ENCODE results near the gene GFRA4.

GFRA4 gene

DNA sequence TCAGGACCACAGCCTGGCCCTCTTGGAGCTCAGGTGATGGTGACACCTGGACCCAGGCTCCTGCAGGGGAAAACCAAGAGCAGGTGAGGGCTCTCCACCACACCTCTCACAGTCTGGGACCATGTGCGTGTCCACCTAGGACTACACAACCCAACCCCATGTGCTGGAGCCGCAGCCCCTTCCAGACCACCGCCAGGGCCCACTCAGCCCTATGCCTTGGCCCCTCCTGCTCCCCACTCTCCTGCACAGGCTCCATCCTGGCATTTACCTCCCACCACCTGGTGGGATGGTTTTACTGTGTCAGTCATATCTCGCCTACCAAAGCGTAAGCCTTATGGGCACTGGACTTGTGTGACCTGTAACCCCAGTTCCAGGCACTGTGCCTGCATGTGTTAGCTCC lies 31.7 kb upstream of the GFRA4 start:
- in situ Hi-C loops (cut with HindIII; ENCODE audit: low sequenced_read_pairs), result no loop called here

DNA sequence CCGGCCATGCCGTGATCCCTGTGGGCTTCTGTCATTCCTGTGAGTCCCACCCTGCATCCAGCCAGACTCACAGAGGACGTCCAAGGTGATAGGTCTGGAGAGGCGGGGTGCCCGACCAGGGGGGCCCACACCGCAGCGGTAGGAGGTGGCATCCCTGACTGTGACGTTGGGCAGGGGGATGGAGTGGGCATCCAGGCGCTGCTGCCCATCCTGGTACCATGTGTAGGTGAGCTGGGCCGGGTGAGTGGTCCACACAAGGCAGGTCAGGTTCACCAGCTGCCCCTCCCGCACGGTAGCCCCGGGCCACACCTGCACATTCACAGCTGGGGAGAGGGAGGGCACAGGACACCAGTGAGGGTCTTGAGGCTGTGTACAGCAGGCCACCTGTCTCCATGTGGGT lies 30.2 kb upstream of the GFRA4 start:
- in situ Hi-C loops (cut with HindIII; ENCODE audit: low sequenced_read_pairs), result no loop called here

DNA sequence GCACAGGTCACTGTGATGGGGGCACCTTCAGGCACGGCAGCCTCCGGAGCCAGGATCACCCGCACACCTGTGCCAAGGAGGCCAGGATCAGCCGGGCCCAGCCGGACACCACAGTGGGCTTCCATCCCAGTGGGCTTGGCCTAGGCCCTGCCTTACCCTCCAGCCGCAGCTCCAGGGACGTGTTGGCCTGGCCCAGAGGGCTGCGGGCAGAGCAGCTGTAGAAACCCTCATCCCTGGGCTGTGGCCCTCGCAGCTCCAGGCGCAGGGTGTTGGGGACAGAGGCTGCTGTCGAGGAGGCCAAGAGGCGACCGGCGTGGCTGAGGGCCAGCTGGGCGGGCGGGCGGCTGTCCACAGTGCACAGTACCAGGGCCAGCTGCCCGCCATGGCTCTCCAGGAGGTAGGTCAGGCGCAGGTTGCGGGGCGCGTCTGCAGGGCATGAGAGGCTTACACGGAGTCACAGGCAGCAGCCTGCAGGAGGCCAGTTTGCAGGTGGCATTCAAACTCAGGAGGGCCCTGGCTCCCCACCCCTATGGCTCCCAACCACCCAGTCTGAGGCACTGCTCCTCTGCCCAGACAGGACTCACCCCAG lies 29.6 kb upstream of the GFRA4 start:
- in situ Hi-C loops (cut with HindIII; ENCODE audit: low sequenced_read_pairs), result no loop called here

DNA sequence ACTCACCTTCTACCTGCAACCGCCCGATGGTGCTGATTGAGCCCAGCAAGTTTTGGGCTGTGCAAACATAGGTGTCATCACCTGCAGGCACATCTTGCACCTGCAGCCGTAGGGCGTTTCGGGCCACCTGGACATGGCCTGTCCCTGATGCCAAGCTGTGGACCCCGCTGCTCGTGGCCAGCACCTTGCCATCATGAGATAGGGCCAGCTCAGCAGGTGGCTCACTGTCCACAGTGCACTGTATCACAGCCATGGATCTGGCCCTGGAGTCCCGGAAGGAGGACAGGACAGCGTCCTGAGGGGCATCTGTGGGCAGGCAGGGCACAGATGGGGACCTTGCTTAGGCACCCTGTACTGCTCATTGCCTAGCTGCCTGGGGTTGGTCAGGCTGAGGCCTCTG lies 28.7 kb upstream of the GFRA4 start:
- in situ Hi-C loops (cut with HindIII; ENCODE audit: low sequenced_read_pairs), result no loop called here

DNA sequence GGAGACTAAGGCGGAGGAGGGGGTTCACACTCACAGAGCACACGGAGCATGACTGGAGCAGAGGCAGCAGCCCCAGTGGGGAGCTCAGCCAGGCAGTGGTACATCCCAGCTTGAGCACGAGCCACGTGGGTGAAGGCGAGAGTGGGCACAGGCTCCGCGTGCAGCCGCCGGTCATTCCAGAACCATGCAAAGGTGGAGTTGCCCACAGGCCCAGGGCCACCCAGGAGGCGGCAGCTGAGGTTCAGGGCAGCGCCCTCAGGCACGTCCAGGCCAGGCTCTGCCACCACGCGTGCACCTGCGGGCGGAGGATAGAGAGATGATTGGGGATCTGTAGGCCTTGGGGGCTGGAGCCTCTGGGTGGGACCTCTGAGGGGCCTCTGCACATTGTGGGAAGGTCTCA lies 28.1 kb upstream of the GFRA4 start:
- in situ Hi-C loops (cut with HindIII; ENCODE audit: low sequenced_read_pairs), result no loop called here

DNA sequence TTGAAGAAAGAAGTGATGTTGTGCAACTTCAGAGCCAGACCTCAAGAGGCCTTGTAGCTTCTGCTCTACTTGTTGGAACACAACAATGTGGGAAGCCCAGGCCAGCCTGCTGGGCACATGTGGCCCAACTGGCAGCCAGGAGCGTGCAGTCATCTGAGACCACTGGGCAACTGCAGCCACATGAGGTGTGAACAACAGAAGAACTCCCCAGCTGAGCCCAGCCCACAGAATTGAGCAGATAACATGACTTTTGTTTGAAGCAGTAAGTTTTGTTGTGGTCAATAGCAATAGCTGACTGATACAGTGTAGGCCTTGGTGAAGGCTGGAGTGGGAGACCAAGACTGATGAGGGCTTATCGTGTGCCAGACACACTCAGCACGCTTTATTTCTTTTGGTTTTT lies 27.2 kb upstream of the GFRA4 start:
- in situ Hi-C loops (cut with HindIII; ENCODE audit: low sequenced_read_pairs), result no loop called here

DNA sequence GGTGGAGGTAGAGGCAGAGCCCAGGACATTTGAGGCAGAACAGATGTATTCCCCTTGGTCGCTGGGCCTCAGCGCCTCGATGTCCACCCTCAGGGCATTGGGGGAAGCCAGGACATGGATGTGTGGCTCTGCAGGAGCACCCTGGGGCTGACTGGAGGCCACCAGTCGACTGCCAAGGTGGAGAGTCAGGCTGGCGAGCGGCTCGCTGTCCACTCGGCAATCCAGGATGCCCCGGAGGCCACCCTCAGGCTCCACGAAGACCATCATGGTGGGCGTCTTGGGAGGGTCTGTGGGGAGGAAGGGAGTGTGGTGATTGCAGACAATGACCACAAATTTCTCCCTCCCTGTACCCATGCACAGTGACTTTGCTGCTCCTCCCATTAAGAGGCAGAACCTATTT lies 26.8 kb upstream of the GFRA4 start:
- in situ Hi-C loops (cut with HindIII; ENCODE audit: low sequenced_read_pairs), result no loop called here

DNA sequence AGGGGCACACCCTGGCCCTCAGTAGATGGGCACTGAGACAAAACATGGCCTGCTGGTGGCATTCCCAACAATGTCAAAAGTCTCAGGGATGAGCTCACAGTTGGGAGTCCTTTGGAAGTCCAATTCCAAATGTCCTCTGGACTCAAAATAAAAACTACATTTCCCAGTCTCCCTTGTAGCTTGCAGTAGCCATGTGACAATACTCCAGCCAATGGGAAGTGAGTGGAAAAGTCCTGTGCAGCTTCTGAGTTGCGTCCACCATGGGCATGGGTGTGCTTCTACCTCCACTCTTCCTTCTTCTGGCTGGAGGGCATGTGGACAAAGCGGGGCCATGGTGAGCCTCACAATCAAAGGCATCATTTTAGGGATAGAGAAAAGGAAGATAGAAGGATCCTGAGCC lies 24.5 kb upstream of the GFRA4 start:
- in situ Hi-C loops (cut with HindIII; ENCODE audit: low sequenced_read_pairs), result no loop called here

DNA sequence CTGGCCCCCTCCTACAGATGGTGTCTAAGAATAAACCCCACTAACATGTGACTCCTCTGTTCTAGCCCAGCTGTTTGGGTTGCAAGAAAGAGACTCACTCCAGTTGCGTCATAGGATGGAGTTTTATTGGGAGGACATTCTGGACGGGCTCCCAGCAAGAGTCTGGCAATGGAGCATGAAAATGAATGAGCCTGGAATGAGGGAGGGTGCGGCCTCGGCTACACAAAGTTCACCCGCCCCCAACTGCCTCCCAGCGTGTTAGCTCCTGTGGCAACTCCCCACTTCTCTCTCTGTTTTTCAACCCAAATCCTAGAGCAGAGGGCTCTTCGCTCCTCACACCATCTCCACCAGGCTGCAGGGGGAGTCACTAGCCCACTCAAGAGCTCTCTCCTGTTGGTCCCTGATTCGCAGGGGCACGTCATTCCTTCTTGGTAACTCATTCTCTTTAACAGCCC lies 23.7 kb upstream of the GFRA4 start:
- in situ Hi-C loops (cut with HindIII; ENCODE audit: low sequenced_read_pairs), result no loop called here

DNA sequence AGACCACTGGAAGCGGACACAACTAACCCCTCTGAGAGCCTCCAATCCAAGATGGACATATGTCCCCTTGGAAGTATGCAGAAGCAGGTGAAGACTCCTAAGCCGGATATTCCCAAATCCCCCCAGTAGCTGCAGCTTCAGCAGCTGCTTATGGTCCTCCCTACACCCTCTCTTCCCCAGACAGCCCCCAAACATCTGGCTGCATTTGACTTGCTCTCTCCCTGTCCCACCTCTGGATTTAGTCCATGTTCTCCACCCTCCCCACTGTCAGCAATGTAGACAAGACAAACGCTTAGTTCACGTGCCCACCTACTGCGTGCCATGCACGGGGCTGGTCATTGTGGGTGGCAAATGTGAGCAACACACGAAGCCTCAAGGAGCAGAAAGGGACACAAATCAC lies 23.2 kb upstream of the GFRA4 start:
- in situ Hi-C loops (cut with HindIII; ENCODE audit: low sequenced_read_pairs), result no loop called here

DNA sequence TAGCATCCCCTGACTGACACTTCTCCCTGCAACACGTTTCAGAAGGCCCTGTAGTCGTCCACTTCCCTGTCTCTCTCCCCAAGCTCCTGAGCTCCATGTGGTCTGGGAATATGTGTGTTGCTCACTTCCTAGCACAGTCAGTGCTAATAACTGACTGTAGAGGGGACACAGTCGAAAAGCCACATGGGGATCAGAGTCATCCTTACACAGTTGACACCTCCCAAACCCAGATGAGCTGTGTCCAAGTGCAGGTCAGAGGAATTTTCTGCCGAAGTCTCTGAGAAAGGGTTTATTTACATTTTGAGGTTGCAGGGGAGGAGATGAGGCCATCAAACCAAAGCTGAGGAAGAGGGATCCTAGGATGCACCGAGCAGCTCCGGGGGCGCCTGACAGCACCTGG lies 22.1 kb upstream of the GFRA4 start:
- in situ Hi-C loops (cut with HindIII; ENCODE audit: low sequenced_read_pairs), result no loop called here

DNA sequence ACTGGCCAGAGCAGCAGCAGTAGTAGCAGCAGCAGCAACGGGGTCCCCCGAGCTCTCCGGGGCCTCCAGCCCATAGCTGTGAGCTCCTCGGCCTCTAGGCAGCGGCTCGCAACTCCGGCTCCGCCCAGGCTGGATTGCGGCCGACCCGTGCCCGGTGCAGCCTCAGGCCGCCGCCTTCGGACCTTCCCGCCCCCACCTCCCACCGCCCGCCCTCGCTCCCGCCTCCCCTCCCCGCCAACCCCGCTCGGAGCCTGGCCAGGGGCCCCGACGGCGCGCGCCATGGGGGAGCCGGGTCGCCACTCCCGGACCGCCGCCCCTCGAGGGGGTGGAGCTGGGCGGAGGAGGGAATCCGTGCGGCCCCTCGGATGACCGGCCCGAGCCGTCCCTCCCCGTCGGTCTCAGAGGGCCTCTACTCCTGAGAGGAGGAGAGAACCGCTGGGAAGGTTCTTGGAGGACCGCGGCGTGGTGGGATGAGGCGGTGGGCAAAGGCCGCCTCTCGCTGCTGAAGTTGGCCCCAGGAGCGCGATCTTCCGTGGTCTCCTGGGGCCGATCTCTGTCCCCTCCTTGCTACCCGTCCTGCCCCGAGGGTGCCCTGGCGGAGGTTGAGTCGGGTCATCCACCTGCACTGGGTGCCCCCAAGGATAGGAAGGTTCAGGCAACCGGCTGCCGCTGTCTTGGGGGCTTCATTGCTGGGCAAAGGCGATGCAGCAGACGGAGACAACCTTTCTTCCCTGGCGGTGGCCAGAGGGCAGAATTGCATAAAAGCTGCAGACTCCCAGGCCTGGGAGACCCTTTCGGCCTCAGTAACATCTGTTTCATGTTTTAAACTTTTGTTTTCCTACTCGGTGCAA lies 19.0 kb upstream of the GFRA4 start, which contains the start of gene ADAM33:
ADAM33 (minus strand) TSS at position 80 of the 851 bp plus-strand sequence; CDS start at position 74, 6 bp downstream.
- in situ Hi-C loops (cut with HindIII; ENCODE audit: low sequenced_read_pairs), result no loop called here

DNA sequence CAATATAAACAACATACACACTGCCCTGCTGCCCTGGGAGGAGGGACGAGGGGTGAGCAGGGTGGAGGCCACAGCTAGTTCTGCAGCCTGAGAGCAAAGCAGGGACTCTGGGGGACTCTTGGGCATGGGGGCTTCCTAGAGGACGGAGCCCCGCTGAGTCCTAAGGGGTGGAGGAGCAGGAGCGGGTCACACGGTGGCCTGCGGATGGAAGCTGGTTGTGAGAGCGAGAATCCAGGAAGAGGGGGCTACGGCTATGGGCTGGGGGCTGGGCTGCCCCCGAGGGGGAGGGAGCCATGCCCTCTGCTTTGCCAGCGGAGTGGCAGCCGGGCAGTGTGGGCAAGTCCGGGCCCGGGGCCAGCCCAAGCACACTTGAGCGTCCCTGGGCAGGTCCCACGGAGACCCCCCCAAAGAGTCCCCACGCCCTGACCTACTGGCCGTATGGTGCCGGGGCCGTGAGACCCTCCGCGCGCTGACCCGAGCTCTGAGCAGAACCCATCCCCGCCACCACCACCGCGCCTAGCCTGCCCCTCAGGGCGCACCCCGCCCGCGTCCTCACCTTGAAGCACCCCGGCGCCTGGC lies 18.2 kb upstream of the GFRA4 start:
- in situ Hi-C loops (cut with HindIII; ENCODE audit: low sequenced_read_pairs), result no loop called here

DNA sequence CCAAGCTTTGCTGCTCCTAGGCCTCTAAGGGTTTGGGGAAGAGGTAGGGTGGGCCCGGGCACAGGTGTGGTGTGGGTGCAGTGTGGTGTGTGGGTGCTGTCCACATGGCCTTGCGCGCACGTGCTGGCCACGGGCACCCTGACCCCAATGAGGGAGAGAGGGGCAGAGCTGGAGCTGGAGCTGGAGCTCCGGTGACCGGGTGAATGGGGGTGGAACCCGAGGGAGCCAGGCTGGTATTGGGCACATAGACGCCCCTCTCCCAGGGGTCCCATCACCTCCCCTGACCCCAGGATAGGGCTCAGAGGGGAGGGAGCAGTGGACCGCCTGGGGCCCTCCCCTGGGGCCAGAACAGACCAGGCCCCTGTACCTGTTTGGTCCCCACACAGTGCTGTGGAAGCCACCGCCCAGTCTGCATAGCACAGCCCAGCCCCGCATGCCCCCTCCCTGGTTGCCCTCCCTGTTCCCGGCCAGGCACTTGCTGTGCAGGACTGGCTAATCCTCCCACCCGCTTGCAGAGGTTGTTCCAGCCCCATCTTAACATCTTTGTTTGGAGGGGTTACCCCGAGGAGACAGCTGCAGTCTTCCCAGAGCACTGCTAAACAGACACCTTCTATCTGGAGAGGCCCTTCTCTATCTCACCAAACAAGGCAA lies 17.6 kb upstream of the GFRA4 start:
- in situ Hi-C loops (cut with HindIII; ENCODE audit: low sequenced_read_pairs), result no loop called here

DNA sequence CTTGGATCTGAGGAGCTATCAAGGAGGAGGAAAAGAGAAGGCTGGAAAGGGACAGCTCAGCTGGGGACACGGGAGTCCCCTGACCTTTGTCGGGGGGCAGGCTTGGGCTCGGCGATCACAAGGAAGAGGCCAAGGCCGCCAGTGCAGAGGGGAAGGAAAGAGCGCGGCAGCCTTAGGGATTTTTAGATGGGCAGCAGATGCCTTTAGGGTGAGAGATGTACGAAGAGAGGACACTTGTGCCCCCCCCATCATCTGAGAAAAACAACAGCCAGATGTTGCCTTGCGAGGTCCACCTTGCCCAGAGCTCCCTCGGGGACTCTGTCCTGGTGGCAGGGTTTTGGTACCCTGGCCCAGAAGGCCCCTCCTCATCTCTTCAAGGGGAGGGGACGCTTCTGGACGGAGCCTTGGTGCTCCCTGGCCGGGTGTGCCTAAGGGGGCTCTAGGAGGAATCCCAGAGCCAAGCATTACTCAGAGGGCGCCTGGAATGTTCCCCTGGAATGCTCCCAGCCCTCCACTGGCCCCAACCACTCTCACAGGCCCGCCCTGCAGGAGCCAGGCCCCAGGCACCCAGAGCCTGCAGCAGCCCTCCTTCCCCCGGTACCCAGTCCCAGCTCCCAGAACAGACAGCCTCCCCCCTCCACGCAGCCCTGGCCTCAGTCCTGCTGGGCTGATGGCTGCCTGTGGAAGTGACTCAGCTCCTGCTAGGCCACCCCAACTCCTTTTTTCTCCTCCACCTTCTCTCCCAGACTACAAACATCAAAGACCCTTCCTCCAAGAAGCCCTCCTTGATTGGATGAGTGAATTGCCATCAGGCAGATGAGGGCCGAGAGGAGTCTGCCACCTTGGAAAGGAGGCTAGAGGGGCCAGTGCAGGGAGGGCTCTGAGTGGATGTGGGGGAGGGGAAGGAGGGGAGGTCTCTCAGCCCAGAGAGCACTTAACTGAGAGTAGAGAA lies 16.8 kb upstream of the GFRA4 start:
- in situ Hi-C loops (cut with HindIII; ENCODE audit: low sequenced_read_pairs), result no loop called here

DNA sequence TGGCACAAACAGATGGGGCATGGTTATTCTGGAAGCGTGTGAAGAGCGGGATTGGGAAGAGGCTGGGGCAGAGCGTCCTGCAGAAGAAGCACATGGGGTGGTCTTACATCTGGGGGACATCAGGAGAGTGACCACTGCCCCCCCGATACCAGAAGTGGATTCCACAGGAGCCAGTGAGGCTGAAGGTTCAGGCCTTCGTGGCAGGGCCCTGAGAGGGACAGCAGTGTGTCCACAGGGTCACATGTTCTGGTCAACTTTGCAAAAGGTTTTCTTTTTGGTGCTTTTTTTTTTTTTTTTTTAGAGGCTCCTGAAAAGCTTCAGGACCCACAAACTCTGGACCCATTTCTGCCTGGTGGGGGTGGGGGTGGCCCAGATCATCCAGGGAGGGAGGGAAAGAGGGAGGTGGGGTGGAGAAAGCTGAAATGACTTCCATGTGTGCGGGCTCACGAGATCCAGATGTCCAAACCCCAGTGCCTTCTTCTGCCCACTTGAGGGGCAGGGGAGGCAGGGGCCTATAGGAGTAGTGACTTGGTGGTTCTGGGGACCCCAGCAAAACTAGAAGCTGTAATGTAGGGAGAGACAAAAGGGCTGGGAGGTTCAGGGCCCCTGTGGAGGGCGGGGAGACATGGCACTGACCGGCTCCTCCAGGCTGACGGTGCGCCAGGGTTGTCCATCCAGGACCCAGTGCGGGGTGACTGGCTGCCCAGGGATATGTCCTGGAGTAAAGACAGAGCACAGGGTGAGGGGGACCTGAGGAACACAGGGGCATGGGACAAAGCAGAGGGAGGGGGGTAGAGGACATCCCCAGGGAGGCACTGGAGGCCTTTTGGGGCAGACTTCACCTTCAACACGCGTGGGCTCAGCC lies 15.9 kb upstream of the GFRA4 start:
- in situ Hi-C loops (cut with HindIII; ENCODE audit: low sequenced_read_pairs), result no loop called here

DNA sequence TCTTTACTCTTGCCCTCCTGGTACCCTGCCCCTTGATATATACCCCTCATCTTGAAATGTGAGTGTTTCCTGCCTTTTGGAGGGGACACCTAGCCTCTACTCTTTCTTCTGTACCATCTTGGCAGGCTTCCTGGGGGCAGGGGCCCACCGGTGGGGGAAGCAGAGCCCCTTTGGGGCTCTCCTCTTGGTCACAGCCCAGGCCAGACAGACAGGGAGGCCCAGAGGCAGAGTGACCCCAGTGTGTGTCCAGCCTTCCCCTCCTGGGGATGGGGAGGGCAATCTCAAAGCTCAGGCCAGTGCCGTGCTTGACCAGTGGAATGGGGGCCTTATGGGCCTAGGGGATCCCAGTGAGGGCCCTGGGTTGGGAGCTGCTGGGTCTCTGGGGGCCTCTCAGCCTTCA lies 15.0 kb upstream of the GFRA4 start:
- in situ Hi-C loops (cut with HindIII; ENCODE audit: low sequenced_read_pairs), result no loop called here

DNA sequence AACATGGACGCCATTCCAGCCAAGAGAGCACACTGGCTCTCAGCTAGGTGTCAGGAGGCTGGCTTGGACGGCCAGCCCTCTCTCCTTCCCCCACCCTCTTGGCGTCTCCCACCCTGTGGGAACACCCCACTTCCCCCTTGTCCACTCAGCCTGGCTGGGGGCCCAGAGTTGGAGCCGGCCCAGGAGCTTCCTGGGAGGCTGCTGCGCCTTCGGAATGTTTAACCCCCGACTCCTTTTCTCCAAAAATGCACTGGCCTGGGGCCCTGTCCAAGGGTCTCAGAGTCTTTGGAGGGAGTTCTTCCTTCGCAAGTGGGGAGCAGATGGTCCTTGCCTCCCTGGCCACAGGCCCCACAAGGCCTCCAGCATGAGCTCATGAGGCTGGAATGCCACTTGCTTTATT lies 14.5 kb upstream of the GFRA4 start:
- in situ Hi-C loops (cut with HindIII; ENCODE audit: low sequenced_read_pairs), result no loop called here

Data from DLD1 (cell line).